IMR-90 (cell line): ENCODE measurements around the gene LRRTM4. TPM values are rescaled to one million over a fixed set of nuclear protein-coding genes. Genes with fewer than 3 reads are reported as not detected.

ENCODE experiments used
- ATAC-seq: fragments of 200-7000 bp; cut with Tn5 transposase; 2 replicates; pipeline ENCODE4 v1.9.1; 2020; ENCODE audit warnings: low read depth, mild to moderate bottlenecking, moderate library complexity
- BruUV-seq: library from RNA; stranded (reverse); fragments of 400-500 nt; replicated peaks from 2 replicates; lab custom pipeline; 2021; lab: Mats Ljungman, UMichigan
- CTCF ChIA-PET: fragments of 300-600 bp; formaldehyde crosslinking; extraction: SDS; loops from one replicate; lab custom pipeline; 2021; ENCODE audit warnings: antibody characterized with exemption; lab: Yijun Ruan, JAX
- POLR2A ChIA-PET: fragments of 300-600 bp; sonication (Branson Sonifier 250); formaldehyde crosslinking; loops from one replicate; lab custom pipeline; 2022; ENCODE audit warnings: antibody characterized with exemption; ENCODE audit not compliant: unreplicated experiment; lab: Charles Lee
- DNase-seq: peaks from one replicate; pipeline ENCODE4 v3.0.0; 2013
- H2AFZ ChIP-seq: replicated peaks from 2 replicates; pipeline ENCODE3; 2013; ENCODE audit warnings: low read length, mild to moderate bottlenecking; ENCODE audit not compliant: poor library complexity
- H2AK5ac ChIP-seq: 2 replicates; pipeline ENCODE4 v1.6.1; 2013; ENCODE audit warnings: low read depth, low read length, inconsistent platforms
- H2AK9ac ChIP-seq: replicated peaks from 2 replicates; pipeline ENCODE3; 2013; ENCODE audit warnings: mild to moderate bottlenecking, low read depth, low read length, moderate library complexity; ENCODE audit not compliant: poor library complexity
- H2BK120ac ChIP-seq: 2 replicates; pipeline ENCODE4 v1.6.1; 2013; ENCODE audit warnings: low read depth, low read length, inconsistent platforms
- H2BK15ac ChIP-seq: 3 replicates; pipeline ENCODE4 v1.6.1; 2013; ENCODE audit warnings: low read depth, low read length, inconsistent platforms
- H2BK20ac ChIP-seq: 2 replicates; pipeline ENCODE4 v1.6.1; 2013; ENCODE audit warnings: low read depth, mild to moderate bottlenecking, inconsistent platforms, low read length, moderate library complexity
- H2BK5ac ChIP-seq: 2 replicates; pipeline ENCODE4 v1.6.1; 2013; ENCODE audit warnings: mild to moderate bottlenecking, low read depth, low read length, inconsistent platforms; ENCODE audit not compliant: poor library complexity, severe bottlenecking
- H3K14ac ChIP-seq: replicated peaks from 2 replicates; pipeline ENCODE4 v1.6.1; 2013; ENCODE audit warnings: low read depth, low read length, inconsistent platforms
- H3K18ac ChIP-seq: 2 replicates; pipeline ENCODE4 v1.6.1; 2013; ENCODE audit warnings: low read depth, low read length, control low read depth
- H3K23ac ChIP-seq: 2 replicates; pipeline ENCODE4 v1.6.1; 2013; ENCODE audit warnings: low read depth, low read length, inconsistent platforms
- H3K27ac ChIP-seq: 2 replicates; pipeline ENCODE4 v1.5.1; 2013; ENCODE audit warnings: mild to moderate bottlenecking, control low read depth, low read length; ENCODE audit not compliant: insufficient read depth
- H3K27me3 ChIP-seq: 2 replicates; pipeline ENCODE4 v1.6.1; 2013; ENCODE audit warnings: low read length; ENCODE audit not compliant: control insufficient read depth, insufficient read depth
- H3K36me3 ChIP-seq: 2 replicates; pipeline ENCODE4 v1.6.1; 2013; ENCODE audit warnings: low read length, mixed read lengths; ENCODE audit not compliant: control insufficient read depth, insufficient read depth
- H3K4ac ChIP-seq: 2 replicates; pipeline ENCODE4 v1.6.1; 2013; ENCODE audit warnings: low read depth, low read length, inconsistent platforms
- H3K4me1 ChIP-seq: 2 replicates; pipeline ENCODE4 v1.6.1; 2013; ENCODE audit warnings: low read length, mixed read lengths; ENCODE audit not compliant: control insufficient read depth, insufficient read depth
- H3K4me2 ChIP-seq: 2 replicates; pipeline ENCODE4 v1.6.1; 2013; ENCODE audit warnings: low read depth, mild to moderate bottlenecking, control low read depth, low read length, moderate library complexity
- H3K4me3 ChIP-seq: 2 replicates; pipeline ENCODE4 v1.5.1; 2013; ENCODE audit warnings: low read depth, mild to moderate bottlenecking, control low read depth, low read length, moderate library complexity; ENCODE audit not compliant: insufficient read depth
- H3K56ac ChIP-seq: 2 replicates; pipeline ENCODE4 v1.6.1; 2013; ENCODE audit warnings: low read length, inconsistent platforms; ENCODE audit not compliant: insufficient read depth; ENCODE audit errors: extremely low read depth
- H3K79me1 ChIP-seq, 2 experiments: 2 replicates each; pipeline ENCODE4 v1.6.1; 2013; ENCODE audit warnings: low read length in 2 of 2, inconsistent platforms in 1 of 2, low read depth in 1 of 2
- H3K9ac ChIP-seq: 2 replicates; pipeline ENCODE4 v1.6.1; 2013; ENCODE audit warnings: low read depth, low read length, control low read depth
- H3K9me1 ChIP-seq: 2 replicates; pipeline ENCODE4 v1.6.1; 2013; ENCODE audit warnings: low read length, inconsistent platforms; ENCODE audit not compliant: insufficient read depth
- H3K9me3 ChIP-seq: 2 replicates; pipeline ENCODE4 v1.6.1; 2013; ENCODE audit warnings: low read length; ENCODE audit not compliant: control insufficient read depth, insufficient read depth
- H4K20me1 ChIP-seq: 2 replicates; pipeline ENCODE4 v1.6.1; 2013; ENCODE audit warnings: low read length, inconsistent platforms; ENCODE audit not compliant: insufficient read depth
- H4K5ac ChIP-seq: 2 replicates; pipeline ENCODE4 v1.6.1; 2013; ENCODE audit warnings: mild to moderate bottlenecking, low read depth, low read length, control low read depth
- H4K8ac ChIP-seq, 2 experiments: 2 replicates each; pipeline ENCODE4 v1.6.1; 2013; ENCODE audit warnings: low read depth in 2 of 2, low read length in 2 of 2, control low read depth in 1 of 2, inconsistent platforms in 1 of 2
- H4K91ac ChIP-seq: 2 replicates; pipeline ENCODE4 v1.6.1; 2013; ENCODE audit warnings: low read depth, low read length, inconsistent platforms; ENCODE audit not compliant: insufficient read depth
- CHD1 ChIP-seq: IDR thresholded peaks from 2 replicates; pipeline ENCODE4 v1.6.1; 2012; ENCODE audit warnings: low read depth, low read length, improper control_type of control experiment
- ELK1 ChIP-seq: fragments of 150-350 bp; IDR thresholded peaks from 2 replicates; pipeline ENCODE4 v1.6.1; 2016; ENCODE audit warnings: low read depth, mild to moderate bottlenecking, low read length, moderate library complexity, borderline replicate concordance
- FOS ChIP-seq: fragments of 150-350 bp; IDR thresholded peaks from 2 replicates; pipeline ENCODE4 v1.6.1; 2016; ENCODE audit warnings: low read depth, low read length
- MAFK ChIP-seq: IDR thresholded peaks from 2 replicates; pipeline ENCODE4 v1.6.1; 2012; ENCODE audit warnings: low read depth, low read length, improper control_type of control experiment
- MAZ ChIP-seq: IDR thresholded peaks from 2 replicates; pipeline ENCODE4 v1.6.1; 2012; ENCODE audit warnings: low read depth, mild to moderate bottlenecking, low read length, improper control_type of control experiment, moderate library complexity, borderline replicate concordance
- MXI1 ChIP-seq: IDR thresholded peaks from 2 replicates; pipeline ENCODE4 v1.6.1; 2012; ENCODE audit warnings: low read depth, mild to moderate bottlenecking, low read length, moderate library complexity, borderline replicate concordance
- NFE2L2 ChIP-seq: fragments of 150-350 bp; IDR thresholded peaks from 2 replicates; pipeline ENCODE4 v1.6.1; 2016; ENCODE audit warnings: low read depth, mild to moderate bottlenecking, low read length
- RAD21 ChIP-seq: IDR thresholded peaks from 2 replicates; pipeline ENCODE4 v1.6.1; 2012; ENCODE audit warnings: low read length, improper control_type of control experiment
- RFX5 ChIP-seq: IDR thresholded peaks from 2 replicates; pipeline ENCODE4 v1.8.0; 2012; ENCODE audit warnings: low read depth, mild to moderate bottlenecking, low read length, moderate library complexity
- SMC3 ChIP-seq: fragments of 150-350 bp; IDR thresholded peaks from 2 replicates; pipeline ENCODE4 v1.6.1; 2016; ENCODE audit warnings: low read depth, mild to moderate bottlenecking, antibody characterized with exemption, low read length, moderate library complexity
- USF2 ChIP-seq: fragments of 150-350 bp; IDR thresholded peaks from 2 replicates; pipeline ENCODE4 v1.6.1; 2017; ENCODE audit warnings: mild to moderate bottlenecking, antibody characterized with exemption, low read length, low read depth
- WGBS, 2 experiments: methylation state at CpG; one replicate each; pipeline versions ENCODE4 v1.1.5 to v1.1.7; 2013; ENCODE audit warnings: missing lambda C conversion rate in 2 of 2; ENCODE audit not compliant: insufficient read length in 1 of 2; ENCODE audit errors: extremely low coverage in 2 of 2; 5-methylcytosine and 5-hydroxymethylcytosine counted together
- dilution Hi-C: fragments of 300-500 bp; cut with HindIII; formaldehyde crosslinking; loops from one replicate; pipeline ENCODE4 v1.14.3; 2018; ENCODE audit warnings: low sequenced_read_pairs; ENCODE audit not compliant: unreplicated experiment
- in situ Hi-C: fragments of 300-500 bp; cut with MboI; formaldehyde crosslinking; loops from 3 replicates; pipeline ENCODE4 v1.14.3; 2019; ENCODE audit warnings: low sequenced_read_pairs, inconsistent platforms, mixed read lengths
- intact Hi-C: fragments of 100-400 bp; cut with micrococcal nuclease; formaldehyde crosslinking; loops from 2 replicates; pipeline ENCODE4 v1.10.0; 2022
- polyA plus RNA-seq, 3 experiments: library from polyadenylated mRNA; depleted of rRNA; stranded (reverse); fragments of >200 nt; gene quantifications; 2 replicates each; pipeline ENCODE4 v1.2.3, GENCODE V29; 2012; ENCODE audit warnings: low replicate concordance in 1 of 3
- total RNA-seq: library from RNA; depleted of rRNA; stranded (reverse); fragments of >200 nt; gene quantifications from 2 replicates; pipeline ENCODE4 v1.2.3, GENCODE V29; 2012
- TF ChIP-seq, protein P1 (sequence below): conservative IDR thresholded peaks from 2 replicates; pipeline ENCODE4 v1.5.1; 2012; ENCODE audit warnings: mild to moderate bottlenecking, low read depth, low read length, improper control_type of control experiment

Gene LRRTM4
- total and polyA plus RNA-seq, 2 of the 4 experiments (the other 2 are of a cell fraction), result not detected

DNA sequence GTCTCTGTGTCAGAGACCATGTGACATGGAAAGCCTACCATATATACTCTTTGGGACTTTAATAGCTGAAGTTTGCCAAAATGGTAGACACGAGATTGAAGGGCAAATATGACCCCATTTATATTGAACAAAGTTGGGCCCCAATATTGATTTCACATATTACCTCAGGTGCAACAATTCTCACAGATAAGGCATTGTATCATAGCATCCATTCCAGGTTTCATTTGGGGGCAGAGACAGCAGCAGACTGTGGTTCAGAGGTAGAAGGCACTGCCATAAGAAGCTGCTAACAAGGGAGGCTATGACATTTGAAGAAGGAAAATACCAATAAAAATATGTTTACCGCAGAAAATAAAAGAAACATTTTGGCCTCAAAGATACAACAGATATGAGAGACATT lies 419.2 kb downstream of the LRRTM4 start:
- CTCF ChIA-PET, result no interaction called here
- DNase-seq (no peak), ATAC-seq (no peak)
- H2BK20ac ChIP-seq, result no peak overlapping the region
- no TSS peak for BruUV-seq
- H4K20me1 ChIP-seq, result no peaks in the 10 kb centered on the region
- H2AK9ac ChIP-seq, result no peak overlapping the region
- no peak overlapping the region for H4K8ac ChIP-seq
- H3K36me3 ChIP-seq, result no peaks in the 10 kb centered on the region
- H3K27me3 ChIP-seq, result no peaks in the 10 kb centered on the region
- in situ Hi-C loops (no loop called here), dilution Hi-C loops (no loop called here), intact Hi-C loops (no loop called here)
- no peak overlapping the region for H3K23ac ChIP-seq
- no peak overlapping the region for H2BK15ac ChIP-seq
- H4K5ac ChIP-seq, result no peak overlapping the region
- no peak overlapping the region for H2AK5ac ChIP-seq
- no peak overlapping the region for H3K4me3 ChIP-seq
- no peak overlapping the region for H2BK5ac ChIP-seq
- no peaks in the 10 kb centered on the region for H3K9me1 ChIP-seq
- H3K14ac ChIP-seq, result no peak overlapping the region
- no peaks in the 10 kb centered on the region for H3K9me3 ChIP-seq
- no peak overlapping the region for H3K56ac ChIP-seq
- H3K79me1 ChIP-seq, result no peaks in the 10 kb centered on the region
- H3K18ac ChIP-seq, result no peak overlapping the region
- no peak overlapping the region for H2AFZ ChIP-seq
- WGBS, 2 experiments, result no CpG with 5 or more reads among the region's 2 CpGs
- no peak overlapping the region for H2BK120ac ChIP-seq
- H3K4me2 ChIP-seq, result no peak overlapping the region
- POLR2A ChIA-PET, result no interaction called here
- H4K91ac ChIP-seq, result no peak overlapping the region
- no peak for TF ChIP-seq ELK1
- TF ChIP-seq MXI1, result no peak
- no peak for TF ChIP-seq MAZ
- TF ChIP-seq, protein P1, sequence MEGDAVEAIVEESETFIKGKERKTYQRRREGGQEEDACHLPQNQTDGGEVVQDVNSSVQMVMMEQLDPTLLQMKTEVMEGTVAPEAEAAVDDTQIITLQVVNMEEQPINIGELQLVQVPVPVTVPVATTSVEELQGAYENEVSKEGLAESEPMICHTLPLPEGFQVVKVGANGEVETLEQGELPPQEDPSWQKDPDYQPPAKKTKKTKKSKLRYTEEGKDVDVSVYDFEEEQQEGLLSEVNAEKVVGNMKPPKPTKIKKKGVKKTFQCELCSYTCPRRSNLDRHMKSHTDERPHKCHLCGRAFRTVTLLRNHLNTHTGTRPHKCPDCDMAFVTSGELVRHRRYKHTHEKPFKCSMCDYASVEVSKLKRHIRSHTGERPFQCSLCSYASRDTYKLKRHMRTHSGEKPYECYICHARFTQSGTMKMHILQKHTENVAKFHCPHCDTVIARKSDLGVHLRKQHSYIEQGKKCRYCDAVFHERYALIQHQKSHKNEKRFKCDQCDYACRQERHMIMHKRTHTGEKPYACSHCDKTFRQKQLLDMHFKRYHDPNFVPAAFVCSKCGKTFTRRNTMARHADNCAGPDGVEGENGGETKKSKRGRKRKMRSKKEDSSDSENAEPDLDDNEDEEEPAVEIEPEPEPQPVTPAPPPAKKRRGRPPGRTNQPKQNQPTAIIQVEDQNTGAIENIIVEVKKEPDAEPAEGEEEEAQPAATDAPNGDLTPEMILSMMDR, result no peak
- no peak for TF ChIP-seq MAFK
- no peak for TF ChIP-seq RFX5
- no peak for TF ChIP-seq RAD21
- no peak for TF ChIP-seq SMC3
- no peak for TF ChIP-seq CHD1
- no peak for TF ChIP-seq NFE2L2
- TF ChIP-seq FOS, result no peak
- TF ChIP-seq USF2, result no peak
- no peaks in the 10 kb centered on the region for H3K4me1 ChIP-seq
- no peak overlapping the region for H3K9ac ChIP-seq
- no peak overlapping the region for H3K27ac ChIP-seq
- no peak overlapping the region for H3K4ac ChIP-seq
